Body of pancreas (tissue), 4 donors: ENCODE data around the gene ANKLE1. TPM values are rescaled to one million over a fixed set of nuclear protein-coding genes. Genes with fewer than 3 reads are reported as not detected.

Experiments used
- ATAC-seq: fragments of 150-250 bp; one replicate; pipeline ENCODE4 v1.9.1; 2016
- DNase-seq, 4 donors: peaks; one replicate each; pipeline ENCODE4 v3.0.0-alpha.2; 2019
- H3K27ac ChIP-seq, 4 donors: fragments of 200-600 bp; sonication (generic); 1 replicate in 3 of 4; 2 replicates in 1 of 4; pipeline versions ENCODE4 v1.5.1 to v1.6.1; 2016 to 2019; ENCODE audit warnings: mild to moderate bottlenecking in 1 of 4, mixed read lengths in 1 of 4, moderate library complexity in 1 of 4
- H3K27me3 ChIP-seq, 2 donors: fragments of 200-600 bp; sonication (generic); one replicate each; pipeline ENCODE4 v1.6.0; 2016; ENCODE audit warnings: mild to moderate bottlenecking in 1 of 2
- H3K36me3 ChIP-seq, 2 donors: fragments of 200-600 bp; sonication (generic); replicated peaks in 1 of 2; 2 replicates each; pipeline ENCODE4 v1.5.1; 2016; ENCODE audit warnings: low read depth in 2 of 2; ENCODE audit not compliant: insufficient read depth in 1 of 2
- H3K4me1 ChIP-seq: fragments of 200-600 bp; sonication (generic); one replicate; pipeline ENCODE4 v1.6.0; 2016
- H3K4me3 ChIP-seq, 2 donors: fragments of 200-600 bp; sonication (generic); 1 replicate in 1 of 2; 2 replicates in 1 of 2; pipeline ENCODE4 v1.5.1; 2016 to 2019
- H3K9me3 ChIP-seq, 3 donors: fragments of 200-600 bp; sonication (generic); 1 replicate in 2 of 3; 2 replicates in 1 of 3; pipeline ENCODE4 v1.5.1; 2016
- POLR2A ChIP-seq, 3 donors: fragments of 450-650 bp; IDR thresholded peaks; one replicate each; pipeline ENCODE4 v1.6.1; 2016; ENCODE audit warnings: antibody characterized with exemption in 3 of 3, mild to moderate bottlenecking in 2 of 3
- WGBS, 2 donors: methylation state at CpG; one replicate each; pipeline ENCODE4 v1.1.5; 2017; 5-methylcytosine and 5-hydroxymethylcytosine counted together
- intact Hi-C: fragments of 100-400 bp; cut with DNase I; formaldehyde crosslinking; loops from one replicate; pipeline ENCODE4 v1.15.1; 2023
- total RNA-seq, 2 donors: library from RNA; depleted of rRNA; stranded (reverse); fragments of >200 nt; gene quantifications; one replicate each; pipeline ENCODE4 v1.1.0, GENCODE V29; 2016
- TF ChIP-seq, protein P1 (sequence below), 7 experiments: fragments of 450-650 bp in 4 of 7; fragments of 200-600 bp in 3 of 7; sonication (generic) in 3 of 7; IDR thresholded peaks; one replicate each; pipeline ENCODE4 v1.5.1; 2016 to 2019; ENCODE audit warnings: antibody characterized with exemption in 7 of 7

The ANKLE1 gene
- under 1 TPM in 1 of 2 donors, not detected in 1; 0.33 TPM for total RNA-seq

DNA sequence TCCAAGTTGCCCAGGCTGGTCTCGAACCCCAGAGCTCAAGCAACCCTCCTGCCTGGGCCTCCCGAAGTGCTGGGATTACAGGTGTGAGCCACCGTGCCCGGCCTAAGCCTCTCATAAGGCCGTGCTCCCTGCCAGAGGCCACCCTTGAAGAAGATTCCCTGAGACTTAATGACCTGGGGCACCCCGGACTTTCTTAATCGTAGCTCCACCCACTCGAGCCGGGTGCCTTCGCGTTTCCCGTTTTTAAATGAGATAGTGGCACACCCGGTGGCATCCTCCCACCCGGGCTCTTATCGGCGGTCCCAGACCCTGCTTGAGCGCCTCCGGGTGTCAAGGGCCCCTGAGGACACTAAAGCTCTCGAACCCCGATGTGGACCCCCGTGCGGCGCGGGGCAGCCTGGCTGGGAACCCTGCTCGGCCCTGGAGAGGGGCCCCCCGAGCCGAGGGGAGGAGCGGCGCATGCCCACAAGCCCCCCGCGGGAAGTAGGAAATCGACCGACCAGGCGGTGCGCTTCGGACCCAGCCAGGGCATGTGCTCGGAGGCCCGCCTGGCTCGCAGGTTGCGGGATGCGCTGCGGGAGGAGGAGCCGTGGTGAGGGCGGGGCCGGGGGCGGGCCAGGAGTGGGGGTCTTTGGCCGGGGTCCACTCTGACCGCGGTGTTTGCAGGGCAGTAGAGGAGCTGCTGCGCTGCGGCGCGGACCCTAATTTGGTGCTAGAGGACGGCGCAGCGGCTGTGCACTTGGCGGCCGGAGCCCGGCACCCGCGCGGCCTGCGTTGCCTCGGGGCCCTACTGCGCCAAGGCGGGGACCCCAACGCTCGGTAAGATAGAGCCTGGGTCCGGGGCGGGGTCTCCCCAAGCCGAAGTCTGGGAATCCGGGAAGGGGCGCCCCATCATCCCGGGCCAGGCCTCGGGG lies at the start of gene ANKLE1:
TSS of gene ANKLE1 (plus strand) at position 511 of the 914 bp plus-strand sequence. CDS start at position 531, 20 bp downstream.
- no peak for DNase-seq
- TF ChIP-seq POLR2A (IDR thresholded peaks at IDR 0.05) = no peak
- TF ChIP-seq, protein P1, sequence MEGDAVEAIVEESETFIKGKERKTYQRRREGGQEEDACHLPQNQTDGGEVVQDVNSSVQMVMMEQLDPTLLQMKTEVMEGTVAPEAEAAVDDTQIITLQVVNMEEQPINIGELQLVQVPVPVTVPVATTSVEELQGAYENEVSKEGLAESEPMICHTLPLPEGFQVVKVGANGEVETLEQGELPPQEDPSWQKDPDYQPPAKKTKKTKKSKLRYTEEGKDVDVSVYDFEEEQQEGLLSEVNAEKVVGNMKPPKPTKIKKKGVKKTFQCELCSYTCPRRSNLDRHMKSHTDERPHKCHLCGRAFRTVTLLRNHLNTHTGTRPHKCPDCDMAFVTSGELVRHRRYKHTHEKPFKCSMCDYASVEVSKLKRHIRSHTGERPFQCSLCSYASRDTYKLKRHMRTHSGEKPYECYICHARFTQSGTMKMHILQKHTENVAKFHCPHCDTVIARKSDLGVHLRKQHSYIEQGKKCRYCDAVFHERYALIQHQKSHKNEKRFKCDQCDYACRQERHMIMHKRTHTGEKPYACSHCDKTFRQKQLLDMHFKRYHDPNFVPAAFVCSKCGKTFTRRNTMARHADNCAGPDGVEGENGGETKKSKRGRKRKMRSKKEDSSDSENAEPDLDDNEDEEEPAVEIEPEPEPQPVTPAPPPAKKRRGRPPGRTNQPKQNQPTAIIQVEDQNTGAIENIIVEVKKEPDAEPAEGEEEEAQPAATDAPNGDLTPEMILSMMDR (IDR thresholded peaks at IDR 0.05) = no peak
- Histone ChIP-seq H3K4me1 (peaks cover 17% of the 10 kb centered on the region), H3K9me3 (no peaks in the 10 kb centered on the region), H3K27me3 (peaks cover 0 to 10% of the 10 kb centered on the region in 2 donors), H3K27ac (no peak within 1 kb of the TSS), H3K4me3 (no peak within 1 kb of the TSS), H3K36me3 (peaks cover 0 to 3% of the 10 kb centered on the region in 2 donors)
- WGBS, 2 donors = 9 to 17% methylated on average over 25 to 75 of the region's 75 CpGs
- intact Hi-C loops = loop anchor here (5.0 kb wide), 2 partner anchors 79 to 214 kb away; no protein-coding TSS in a partner anchor
- no peak for ATAC-seq

- H3K27ac ChIP-seq = no peak overlapping the region
- ATAC-seq (no peak), DNase-seq (no peak)
- H3K36me3 ChIP-seq = peaks cover 3 to 5% of the 10 kb centered on the region in 2 donors
- no peak overlapping the region for H3K4me3 ChIP-seq
- TF ChIP-seq POLR2A (IDR thresholded peaks at IDR 0.05) = no peak
- TF ChIP-seq, protein P1 (IDR thresholded peaks at IDR 0.05) = no peak
- H3K27me3 ChIP-seq = no peaks in the 10 kb centered on the region
- 84 to 96% methylated on average over 25 of the region's 25 CpGs for WGBS, 2 donors
- H3K4me1 ChIP-seq = peaks cover 35% of the 10 kb centered on the region
- intact Hi-C loops = no loop called here
- no peaks in the 10 kb centered on the region for H3K9me3 ChIP-seq
These were observed 49.4 kb upstream of the ANKLE1 start for GRCh38 chr19:17232258-17232657.

- H3K27ac ChIP-seq = peak overlapping the region; percentile 42 to 82 (median 67)
- no peak for TF ChIP-seq POLR2A (IDR thresholded peaks at IDR 0.05)
- TF ChIP-seq, protein P1 (IDR thresholded peaks at IDR 0.05) = no peak
- H3K27me3 ChIP-seq = no peaks in the 10 kb centered on the region
- no peaks in the 10 kb centered on the region for H3K9me3 ChIP-seq
- DNase-seq = peak; percentile 50 to 67 (median 54)
- ATAC-seq = peak; percentile 58
- H3K4me1 ChIP-seq = peaks cover 42% of the 10 kb centered on the region
- 43 to 60% methylated on average over 8 to 11 of the region's 11 CpGs for WGBS, 2 donors
- intact Hi-C loops = no loop called here
- H3K4me3 ChIP-seq = no peak overlapping the region
- peaks cover 3 to 5% of the 10 kb centered on the region in 2 donors for H3K36me3 ChIP-seq
These were observed 46.8 kb upstream of the ANKLE1 start for GRCh38 chr19:17234911-17235299.

DNA sequence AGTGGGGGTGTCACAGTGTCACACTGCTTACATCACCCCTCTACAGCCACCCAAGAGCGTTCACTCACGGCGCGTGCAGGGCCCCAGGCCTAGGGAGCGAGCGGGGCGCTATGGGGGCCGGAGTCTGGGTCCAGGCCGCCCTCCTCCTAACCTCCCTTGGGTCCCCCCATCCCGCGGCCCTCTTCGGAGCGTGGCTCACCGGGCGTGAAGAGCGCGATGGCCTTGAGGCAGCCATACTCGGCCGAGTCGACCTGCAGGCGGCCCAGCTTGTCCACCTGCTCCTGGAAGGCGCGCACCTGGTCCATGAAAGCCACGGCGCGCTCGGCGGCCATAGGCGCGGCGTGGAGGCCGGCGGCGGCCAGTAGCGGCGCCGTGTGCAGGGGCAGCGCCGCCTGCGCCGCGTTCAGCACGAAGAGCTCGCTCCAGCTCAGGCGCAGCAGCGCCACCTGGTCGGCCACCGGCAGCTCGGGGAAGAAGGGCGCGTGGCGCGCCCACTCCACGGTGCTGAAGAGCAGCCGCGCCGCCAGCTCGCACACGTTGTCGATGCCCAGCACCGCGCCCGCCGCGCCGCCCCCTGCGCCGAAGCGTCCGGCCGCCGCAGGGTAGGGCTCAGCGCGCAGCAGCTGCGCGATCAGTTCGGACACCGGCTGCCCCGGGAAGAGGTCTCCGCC lies 46.3 kb upstream of the ANKLE1 start:
- Histone ChIP-seq H3K9me3 (no peaks in the 10 kb centered on the region), H3K4me3 (no peak overlapping the region), H3K27me3 (no peaks in the 10 kb centered on the region), H3K27ac (peak overlapping the region; percentile 42 to 82 (median 67)), H3K4me1 (peaks cover 47% of the 10 kb centered on the region), H3K36me3 (peaks cover 3 to 5% of the 10 kb centered on the region in 2 donors)
- ATAC-seq (peak; percentile 78), DNase-seq (peak; percentile 63 to 75 (median 72))
- no peak for TF ChIP-seq POLR2A (IDR thresholded peaks at IDR 0.05)
- TF ChIP-seq, protein P1 (IDR thresholded peaks at IDR 0.05) = peak in 6 of 7 experiments; percentile 15 to 63 (median 26)
- WGBS, 2 donors = 10 to 16% methylated on average over 27 to 66 of the region's 80 CpGs
- intact Hi-C loops = no loop called here
